Measurements from ENCODE around the gene OAF.

The OAF gene

DNA sequence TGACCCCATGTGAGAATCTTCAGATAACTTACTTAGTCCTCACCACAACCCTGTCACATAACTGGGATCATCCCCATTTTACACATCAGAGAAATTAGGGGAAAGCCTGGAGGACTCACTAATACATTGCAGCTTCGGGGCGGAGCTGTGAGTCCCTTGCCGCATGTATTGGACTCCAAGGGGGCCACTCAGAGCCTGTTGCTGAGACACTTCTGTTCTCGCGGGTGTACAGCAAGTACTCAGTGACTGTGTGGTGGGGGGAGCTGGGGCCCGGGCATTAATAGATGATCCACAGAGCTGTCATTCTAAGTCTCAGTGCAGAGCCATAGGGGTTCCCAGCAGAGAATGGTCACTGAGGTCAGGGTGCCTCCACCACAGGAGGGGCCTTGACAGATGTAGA lies 13.5 kb downstream of the OAF start:
- DNase-seq = no peak

DNA sequence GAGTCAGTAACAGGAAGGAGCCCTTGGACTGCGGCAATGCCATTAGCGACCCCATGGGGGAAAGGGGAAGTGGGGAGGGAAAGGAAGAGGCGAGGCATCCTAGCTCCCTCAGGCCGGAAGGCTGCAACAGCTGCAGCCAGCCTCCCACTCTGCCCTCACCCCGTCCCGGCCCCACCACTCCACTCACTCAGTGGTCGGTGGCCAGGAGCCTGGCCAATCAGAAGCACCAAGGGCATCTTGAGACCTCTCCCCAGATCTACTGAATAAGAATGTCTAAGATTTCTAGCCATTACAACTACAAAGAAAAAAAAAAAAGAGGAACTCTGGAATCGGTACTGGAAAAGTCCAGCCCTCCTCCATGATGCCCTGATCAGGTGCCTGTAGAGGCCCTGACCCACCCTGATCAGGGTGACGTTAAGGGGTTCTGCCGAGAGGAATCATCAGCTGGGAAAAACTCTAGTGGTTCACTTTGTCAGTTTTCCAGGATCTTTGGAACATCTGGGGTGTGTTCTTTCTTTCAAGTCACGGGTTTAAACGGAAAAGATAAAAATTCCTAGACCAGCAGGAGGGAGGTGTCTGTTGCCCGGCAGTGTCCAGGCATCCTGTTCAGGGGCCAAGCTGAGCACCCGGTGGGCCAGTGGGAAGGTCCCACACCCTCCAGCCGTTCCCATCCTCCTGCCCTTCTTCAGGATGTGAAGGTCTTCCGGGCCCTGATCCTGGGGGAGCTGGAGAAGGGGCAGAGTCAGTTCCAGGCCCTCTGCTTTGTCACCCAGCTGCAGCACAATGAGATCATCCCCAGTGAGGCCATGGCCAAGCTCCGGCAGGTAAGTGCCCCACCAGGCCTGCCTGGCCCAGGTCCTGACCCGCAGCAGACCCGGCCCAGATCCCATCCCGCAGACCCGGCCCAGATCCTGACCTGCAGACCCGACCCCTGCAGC lies 14.4 kb downstream of the OAF start:
- DNase-seq = no peak

GRCh38 chr11:120226242-120226641 lies 15.4 kb downstream of the OAF start:
- no peak for DNase-seq

GRCh38 chr11:120226714-120227113 lies 15.9 kb downstream of the OAF start:
- no peak for DNase-seq

- no peak for DNase-seq
Observed at GRCh38 chr11:120227228-120227852, 16.5 kb downstream of the OAF start.

DNA sequence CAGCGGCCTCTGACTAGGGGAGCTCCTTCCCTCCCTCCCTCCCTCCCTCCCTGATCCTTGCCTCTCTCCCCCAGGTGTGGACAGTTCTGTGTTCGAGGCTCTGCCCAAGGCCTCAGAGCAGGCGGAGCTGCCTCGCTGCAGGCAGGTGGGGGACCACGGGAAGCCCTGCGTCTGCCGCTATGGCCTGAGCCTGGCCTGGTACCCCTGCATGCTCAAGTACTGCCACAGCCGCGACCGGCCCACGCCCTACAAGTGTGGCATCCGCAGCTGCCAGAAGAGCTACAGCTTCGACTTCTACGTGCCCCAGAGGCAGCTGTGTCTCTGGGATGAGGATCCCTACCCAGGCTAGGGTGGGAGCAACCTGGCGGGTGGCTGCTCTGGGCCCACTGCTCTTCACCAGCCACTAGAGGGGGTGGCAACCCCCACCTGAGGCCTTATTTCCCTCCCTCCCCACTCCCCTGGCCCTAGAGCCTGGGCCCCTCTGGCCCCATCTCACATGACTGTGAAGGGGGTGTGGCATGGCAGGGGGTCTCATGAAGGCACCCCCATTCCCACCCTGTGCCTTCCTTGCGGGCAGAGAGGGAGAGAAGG lies 18.1 kb downstream of the OAF start:
- no peak for DNase-seq

DNA sequence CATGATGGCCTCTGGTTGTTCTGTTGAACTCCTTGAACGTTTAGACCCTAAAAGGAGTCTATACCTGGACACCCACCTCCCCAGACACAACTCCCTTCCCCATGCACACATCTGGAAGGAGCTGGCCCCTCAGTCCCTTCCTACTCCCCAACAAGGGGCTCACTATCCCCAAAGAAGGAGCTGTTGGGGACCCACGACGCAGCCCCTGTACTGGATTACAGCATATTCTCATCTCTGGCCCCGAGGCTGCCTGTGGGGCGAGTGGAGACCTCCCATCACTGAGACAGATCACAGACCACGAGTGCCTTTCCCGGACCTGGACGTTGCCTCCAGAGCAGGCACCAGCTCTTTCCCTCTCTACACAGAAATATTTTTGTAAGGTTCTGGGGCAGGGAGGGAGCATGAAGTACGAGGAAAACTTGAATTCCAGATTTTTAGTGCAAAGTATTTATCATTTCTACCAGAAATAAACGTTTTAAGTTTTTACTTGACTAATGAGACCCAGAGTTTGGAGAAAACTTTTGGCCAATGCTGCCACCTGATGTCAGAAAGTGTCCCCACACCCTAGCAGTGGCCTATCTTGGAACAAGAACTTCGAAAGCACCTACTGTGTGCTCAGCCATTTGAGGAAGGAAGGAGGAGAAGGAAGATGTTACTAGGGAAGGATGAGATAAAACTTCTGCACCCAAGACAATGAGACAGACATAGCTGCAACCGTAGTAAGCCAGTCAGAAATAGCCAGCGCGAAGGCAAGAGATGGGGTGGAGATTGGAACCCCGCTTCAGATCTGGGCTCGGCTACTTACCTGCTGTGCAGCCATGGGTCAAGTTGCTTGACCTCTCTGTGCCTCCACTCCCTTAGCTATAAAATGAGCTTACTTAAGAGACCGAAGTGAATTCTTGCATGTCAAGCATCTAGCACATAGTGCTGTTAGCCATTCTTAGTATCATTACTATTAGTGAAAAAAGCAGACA lies 18.9 kb downstream of the OAF start:
- peak in 1 of 4 experiments; percentile 6 for DNase-seq

GRCh38 chr11:120230433-120231071 lies 19.7 kb downstream of the OAF start:
- DNase-seq = no peak

GRCh38 chr11:120231963-120232362 lies 21.1 kb downstream of the OAF start:
- no peak for DNase-seq

GRCh38 chr11:120233207-120233803 lies 22.5 kb downstream of the OAF start:
- no peak for DNase-seq

DNA sequence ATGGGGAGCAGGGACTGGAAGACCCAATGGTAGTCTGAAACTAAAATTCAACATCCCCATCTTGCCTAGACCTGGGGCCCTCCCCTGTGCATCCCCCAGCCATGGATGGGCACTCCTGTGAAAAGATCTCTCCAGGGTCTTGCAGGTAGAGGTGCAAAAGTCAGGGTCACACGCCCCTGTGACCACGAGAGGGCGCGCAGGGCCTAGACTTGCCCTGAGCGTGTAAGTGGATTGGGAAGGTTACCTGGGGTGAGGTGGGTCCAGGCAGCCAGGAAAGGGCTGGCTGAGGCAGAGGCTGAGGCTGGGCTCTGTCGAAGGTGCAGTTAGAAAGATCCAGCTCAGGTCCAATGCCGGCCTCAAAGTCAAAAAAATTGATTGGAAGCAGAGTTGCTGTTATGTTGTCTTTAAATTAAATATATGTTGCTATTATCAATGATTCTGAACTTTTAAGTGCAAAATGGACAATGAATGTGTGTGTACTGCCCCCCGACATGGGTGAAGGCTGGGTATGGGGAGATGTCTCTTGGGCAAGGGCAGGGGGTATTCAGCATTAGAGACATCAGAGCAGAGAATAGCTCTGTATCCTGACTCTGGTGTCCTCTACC lies 24.3 kb downstream of the OAF start:
- peak in 2 of 4 experiments; percentile 9 to 27 for DNase-seq

DNA sequence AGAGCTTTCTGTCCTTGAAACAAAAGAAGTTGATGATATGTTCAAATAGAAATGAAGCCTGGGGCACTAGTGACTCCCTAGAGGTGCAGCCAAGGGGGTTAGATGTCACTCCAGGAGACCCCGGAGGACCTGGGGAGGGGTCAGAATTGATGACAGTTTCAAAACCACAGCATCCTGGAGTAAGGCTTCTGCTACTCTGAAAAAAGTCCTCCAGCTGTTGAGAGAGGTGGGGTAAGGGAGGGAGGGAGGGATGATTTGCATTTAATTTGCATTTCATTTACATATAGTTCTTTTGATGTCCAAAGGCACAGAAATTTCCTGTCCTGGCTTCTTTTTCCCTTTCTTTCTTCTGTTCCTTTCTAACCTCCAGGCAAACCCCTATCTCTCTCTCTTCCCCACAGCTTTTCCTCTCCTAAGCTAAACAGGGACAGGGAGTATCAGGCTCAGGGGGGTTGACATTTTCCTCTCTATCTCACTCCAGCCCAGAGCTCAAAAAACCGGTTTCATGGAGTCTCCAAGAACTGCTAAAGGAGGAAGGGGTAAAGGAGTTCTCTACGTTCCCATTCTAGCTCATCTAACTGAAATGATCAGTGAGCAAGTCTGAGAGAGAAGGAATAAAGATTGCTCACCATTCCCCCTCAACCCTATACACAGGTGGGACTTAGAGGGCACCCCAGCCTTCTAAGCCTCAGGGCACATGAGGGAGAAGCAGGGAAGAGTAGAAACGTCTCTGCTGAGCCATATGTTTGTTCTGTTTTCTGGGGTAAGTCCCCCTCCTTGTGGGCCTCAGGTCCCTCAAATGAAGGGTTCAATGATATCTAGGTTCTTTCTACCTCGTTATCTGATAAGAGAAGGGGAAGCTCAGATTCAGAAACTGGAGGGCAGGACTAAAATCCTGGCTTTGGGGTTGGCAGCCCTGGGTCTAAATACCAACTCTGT lies 25.6 kb downstream of the OAF start:
- DNase-seq = no peak

DNA sequence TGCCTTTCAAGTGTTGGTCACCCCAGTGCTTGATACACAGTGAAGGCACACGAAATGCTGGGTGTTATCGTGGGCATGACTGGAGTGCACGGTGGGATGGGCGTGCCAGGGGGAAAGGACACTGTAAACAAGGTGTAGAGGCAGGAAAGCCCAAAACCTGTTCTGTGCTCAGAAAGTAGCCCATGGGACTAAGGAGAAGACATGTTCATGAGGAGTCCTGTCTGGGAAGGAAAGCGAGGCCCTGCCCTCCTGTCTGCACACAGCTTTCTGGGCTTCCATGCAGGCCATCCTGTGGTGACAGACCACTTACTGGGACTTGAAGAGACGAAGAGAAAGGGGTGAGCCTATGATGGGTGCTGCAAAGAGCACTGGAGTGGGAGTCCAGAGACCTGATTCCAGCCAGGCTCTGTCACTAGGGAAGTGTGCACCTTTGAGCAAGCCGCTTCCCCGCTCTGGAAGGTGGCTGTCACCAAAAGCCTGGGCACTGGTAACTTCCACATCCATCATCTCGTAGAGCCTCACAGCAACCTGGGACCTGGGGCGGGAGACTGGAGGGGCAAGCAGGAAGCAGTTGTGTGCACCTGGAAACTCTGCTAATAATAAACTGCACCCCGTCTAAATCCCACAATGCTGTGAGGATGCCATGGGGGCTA lies 28.3 kb downstream of the OAF start:
- no peak for DNase-seq

DNA sequence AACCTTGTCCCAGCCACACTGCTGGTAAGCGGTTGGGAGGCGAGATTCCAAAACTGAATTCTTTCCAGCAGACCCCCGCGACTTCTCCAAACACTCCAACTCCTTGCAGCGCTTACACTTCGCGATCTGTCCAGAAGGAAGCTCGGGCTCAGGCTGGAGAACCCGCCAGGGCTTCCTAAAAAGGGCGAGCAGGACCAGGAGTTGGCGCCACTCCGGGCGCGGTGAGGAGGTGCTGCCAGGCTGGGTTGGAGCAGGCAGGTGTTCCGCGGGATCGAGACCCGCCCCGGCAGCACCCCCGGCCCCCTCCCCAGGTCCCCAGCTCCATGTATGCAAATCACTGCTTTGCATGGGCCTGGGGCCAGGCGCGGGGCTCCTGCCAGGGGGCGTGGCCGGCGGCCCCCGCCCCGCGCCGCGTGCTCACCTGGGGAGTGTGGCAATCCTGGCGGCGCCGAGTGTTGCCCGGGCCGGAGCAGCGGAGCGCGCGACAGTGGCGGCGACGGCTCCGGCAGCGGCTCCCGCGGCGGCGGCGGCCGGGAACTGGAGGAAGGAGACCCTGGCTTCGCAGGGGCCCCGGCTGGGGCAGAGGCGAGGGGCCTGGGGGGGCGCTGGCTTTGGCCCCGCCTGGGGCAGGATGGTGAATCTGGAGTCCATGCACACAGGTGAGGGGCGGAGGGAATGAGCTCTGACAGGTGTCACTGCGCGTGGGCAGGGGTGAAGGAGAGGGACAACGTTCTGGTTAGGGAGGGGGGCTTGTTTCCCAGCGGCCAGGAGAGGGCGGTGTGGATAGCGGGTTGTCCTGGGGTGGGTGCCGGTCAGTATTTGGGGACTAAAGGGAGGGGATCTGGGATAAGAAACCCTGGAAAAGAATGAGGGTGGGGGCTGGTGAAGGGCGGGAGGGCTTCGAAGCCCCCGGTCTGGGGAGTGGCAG lies 29.1 kb downstream of the OAF start, which contains the start of gene POU2F3:
TSS of gene POU2F3 (plus strand) at position 428 of the 928 bp plus-strand sequence. CDS start at position 632, 204 bp downstream.
- no peak for DNase-seq

GRCh38 chr11:120240866-120241265 lies 30.0 kb downstream of the OAF start:
- DNase-seq = no peak

- no peak for DNase-seq
Observed at GRCh38 chr11:120241277-120241676, 30.4 kb downstream of the OAF start.

GRCh38 chr11:120243221-120243620 lies 32.4 kb downstream of the OAF start:
- no peak for DNase-seq
